GM12878 (cell line): Measurements from ENCODE around the gene H2BK1. TPM values are rescaled to one million over a fixed set of nuclear protein-coding genes. Genes with fewer than 3 reads are reported as not detected.

Source experiments
- ATAC-seq: fragments of 200-7000 bp; cut with Tn5 transposase; 3 replicates; pipeline ENCODE4 v1.9.1; 2020; ENCODE audit warnings: mild to moderate bottlenecking, moderate library complexity
- BruUV-seq: library from RNA; stranded (reverse); fragments of 400-500 nt; replicated peaks from 2 replicates; lab custom pipeline; 2021; lab: Mats Ljungman, UMichigan
- CTCF ChIA-PET: fragments of 300-600 bp; sonication (Branson Sonifier 250); formaldehyde crosslinking; extraction: SDS; loops from one replicate; lab custom pipeline; 2021; ENCODE audit warnings: inconsistent platforms; lab: Yijun Ruan, JAX
- POLR2A ChIA-PET: fragments of 350-600 bp; formaldehyde crosslinking; extraction: SDS; loops from one replicate; lab custom pipeline; 2021; ENCODE audit warnings: inconsistent platforms; lab: Charles Lee
- RAD21 ChIA-PET: fragments of 300-600 bp; sonication (Branson Sonifier 250); formaldehyde crosslinking; loops from one replicate; lab custom pipeline; 2023; ENCODE audit warnings: antibody characterized with exemption; ENCODE audit not compliant: unreplicated experiment; lab: Charles Lee
- SMC1A ChIA-PET: fragments of 300-600 bp; sonication (Branson Sonifier 250); formaldehyde crosslinking; loops from one replicate; lab custom pipeline; 2023; ENCODE audit not compliant: unreplicated experiment, uncharacterized antibody; lab: Charles Lee
- DNase-seq: peaks from one replicate; pipeline ENCODE4 v3.0.0-alpha.2; 2011; ENCODE audit warnings: low read depth, low spot score
- FAIRE-seq: peaks from 3 replicates; lab custom pipeline; 2011; peaks lifted over from hg19 to GRCh38; lab: Jason Lieb, UNC
- H2AFZ ChIP-seq: 2 replicates; pipeline ENCODE4 v1.6.0; 2011; ENCODE audit warnings: low read depth, low read length, control low read depth; ENCODE audit not compliant: control insufficient read depth
- H3K27ac ChIP-seq: 2 replicates; pipeline ENCODE4 v1.5.1; 2011; ENCODE audit warnings: control low read depth; ENCODE audit not compliant: control insufficient read depth, insufficient read depth
- H3K27me3 ChIP-seq, 2 experiments: replicated peaks in 1 of 2; 2 replicates each; pipeline versions ENCODE4 v1.6.0 to v1.6.1; 2011; ENCODE audit warnings: low read length in 1 of 2; ENCODE audit not compliant: control insufficient read depth in 2 of 2, insufficient read depth in 2 of 2
- H3K36me3 ChIP-seq, 2 experiments: 2 replicates each; pipeline ENCODE4 v1.5.1; 2011; ENCODE audit warnings: low read length in 1 of 2; ENCODE audit not compliant: control insufficient read depth in 2 of 2, insufficient read depth in 2 of 2
- H3K4me1 ChIP-seq: 2 replicates; pipeline ENCODE4 v1.6.1; 2011; ENCODE audit warnings: mild to moderate bottlenecking, low read length, moderate library complexity, mixed read lengths; ENCODE audit not compliant: control insufficient read depth, insufficient read depth
- H3K4me2 ChIP-seq: 2 replicates; pipeline ENCODE4 v1.6.0; 2011; ENCODE audit warnings: control low read depth; ENCODE audit not compliant: control insufficient read depth, insufficient read depth
- H3K4me3 ChIP-seq: fragments of 200-600 bp; sonication (generic); 2 replicates; pipeline ENCODE4 v1.5.1; 2016
- H3K79me2 ChIP-seq: 2 replicates; pipeline ENCODE4 v1.6.0; 2011; ENCODE audit warnings: low read length; ENCODE audit not compliant: control insufficient read depth, insufficient read depth
- H3K9ac ChIP-seq: 2 replicates; pipeline ENCODE4 v1.8.0; 2011; ENCODE audit warnings: low read length, control low read depth, mixed read lengths; ENCODE audit not compliant: control insufficient read depth, insufficient read depth
- H3K9me3 ChIP-seq: replicated peaks from 3 replicates; pipeline ENCODE4 v1.5.1; 2011; ENCODE audit warnings: mild to moderate bottlenecking, low read length; ENCODE audit not compliant: control insufficient read depth, insufficient read depth
- H4K20me1 ChIP-seq: 2 replicates; pipeline ENCODE4 v1.6.0; 2011; ENCODE audit not compliant: control insufficient read depth, insufficient read depth
- POLR2A ChIP-seq: IDR thresholded peaks from 2 replicates; pipeline ENCODE4 v1.6.1; 2011; ENCODE audit warnings: low read depth, mild to moderate bottlenecking, low read length
- SMC3 ChIP-seq: IDR thresholded peaks from 2 replicates; pipeline ENCODE4 v1.6.1; 2011; ENCODE audit warnings: low read length, improper control_type of control experiment, borderline replicate concordance
- YBX1 ChIP-seq: fragments of 450-650 bp; IDR thresholded peaks from 2 replicates; pipeline ENCODE4 v1.6.1; 2016; ENCODE audit warnings: antibody characterized with exemption
- ZNF24 ChIP-seq: fragments of 450-650 bp; IDR thresholded peaks from 2 replicates; pipeline ENCODE4 v1.6.1; 2017; ENCODE audit warnings: antibody characterized with exemption, mild to moderate bottlenecking
- WGBS: methylation state at CpG from one replicate; pipeline ENCODE4 v1.1.6; 2016; ENCODE audit warnings: low lambda C conversion rate; ENCODE audit not compliant: insufficient replicate concordance, insufficient coverage; ENCODE audit errors: missing lambda C conversion rate; 5-methylcytosine and 5-hydroxymethylcytosine counted together
- in situ Hi-C: fragments of 300-500 bp; cut with MboI; formaldehyde crosslinking; loops from 9 replicates; pipeline ENCODE4 v1.14.3; 2018; ENCODE audit warnings: mixed read lengths
- intact Hi-C: fragments of 100-400 bp; cut with micrococcal nuclease; formaldehyde crosslinking; loops from one replicate; pipeline ENCODE4 v1.14.2; 2022; ENCODE audit not compliant: unreplicated experiment
- polyA plus RNA-seq, 11 experiments: library from polyadenylated mRNA; depleted of rRNA in 4 of 11; unstranded in 6 of 11; stranded (reverse) in 5 of 11; fragments of >200 nt; fragmentation: Nextera tagmentation in 4 of 11; fragmentation: Illumina TruSeq in 1 of 11; extraction: Ambion mirVana in 4 of 11; extraction: Trizol in 1 of 11; gene quantifications; 1 replicate in 1 of 11; 2 replicates in 10 of 11; pipeline versions ENCODE4 v1.2.1 to v1.2.3, GENCODE V29; 2011 to 2016; ENCODE audit warnings: inconsistent platforms in 2 of 11, missing spikeins in 2 of 11, low read depth in 1 of 11
- total RNA-seq, 4 experiments: library from RNA; depleted of rRNA in 3 of 4; stranded (reverse); fragments of >200 nt in 3 of 4; fragmentation: Illumina TruSeq in 1 of 4; extraction: Trizol in 1 of 4; gene quantifications; 2 replicates each; pipeline versions ENCODE4 v1.2.1 to v1.2.3, GENCODE V29; 2013 to 2021
- TF ChIP-seq, protein P1 (sequence below): fragments of 450-650 bp; IDR thresholded peaks from 2 replicates; pipeline ENCODE4 v1.6.1; 2017; ENCODE audit warnings: low read depth, mild to moderate bottlenecking, moderate library complexity

Gene H2BK1
- total and polyA plus RNA-seq, 10 of the 15 experiments (the other 5 are each of a cell fraction or from before 2014, with no cell fraction given) = 0.54 TPM; not detected in 9

- no peak for TF ChIP-seq YBX1
- TF ChIP-seq, protein P1, sequence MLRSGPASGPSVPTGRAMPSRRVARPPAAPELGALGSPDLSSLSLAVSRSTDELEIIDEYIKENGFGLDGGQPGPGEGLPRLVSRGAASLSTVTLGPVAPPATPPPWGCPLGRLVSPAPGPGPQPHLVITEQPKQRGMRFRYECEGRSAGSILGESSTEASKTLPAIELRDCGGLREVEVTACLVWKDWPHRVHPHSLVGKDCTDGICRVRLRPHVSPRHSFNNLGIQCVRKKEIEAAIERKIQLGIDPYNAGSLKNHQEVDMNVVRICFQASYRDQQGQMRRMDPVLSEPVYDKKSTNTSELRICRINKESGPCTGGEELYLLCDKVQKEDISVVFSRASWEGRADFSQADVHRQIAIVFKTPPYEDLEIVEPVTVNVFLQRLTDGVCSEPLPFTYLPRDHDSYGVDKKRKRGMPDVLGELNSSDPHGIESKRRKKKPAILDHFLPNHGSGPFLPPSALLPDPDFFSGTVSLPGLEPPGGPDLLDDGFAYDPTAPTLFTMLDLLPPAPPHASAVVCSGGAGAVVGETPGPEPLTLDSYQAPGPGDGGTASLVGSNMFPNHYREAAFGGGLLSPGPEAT = no peak
- TF ChIP-seq ZNF24 = no peak
These were observed 30.9 kb upstream of the H2BK1 start (continued) for GRCh38 chr7:151240942-151241754.

DNA sequence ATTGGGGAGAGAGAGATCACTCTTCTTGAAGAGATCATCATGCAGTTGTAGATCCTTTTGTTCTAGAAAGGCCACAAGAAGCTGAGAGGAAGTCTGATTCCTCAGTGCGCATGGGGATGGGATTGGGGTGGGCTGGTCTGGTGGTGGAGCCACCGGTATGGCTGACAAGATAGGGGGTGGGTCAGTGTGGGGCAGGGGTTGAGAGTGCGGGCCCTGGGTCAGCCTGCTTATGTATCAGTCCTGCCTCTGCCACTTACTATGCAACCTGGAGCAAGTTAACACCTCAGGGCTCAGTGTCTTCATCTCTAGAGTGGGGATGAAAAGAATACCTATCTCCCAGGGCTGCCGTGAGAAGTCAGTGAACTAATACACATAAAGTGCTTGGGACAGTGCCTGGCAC, 30.2 kb upstream of the H2BK1 start:
- Histone ChIP-seq H3K9ac (no peak overlapping the region), H3K4me2 (no peak overlapping the region), H3K79me2 (peaks cover under 1% of the 10 kb centered on the region; the same call in 1 of the 2 replicates), H4K20me1 (no peaks in the 10 kb centered on the region), H3K36me3 (peaks cover 0 to 10% of the 10 kb centered on the region in 2 experiments; a peak in 3 of 4 replicates), H3K4me3 (no peak overlapping the region), H3K9me3 (no peaks in the 10 kb centered on the region), H3K27me3 (peaks cover 3% of the 10 kb centered on the region in 2 experiments; a peak in 2 of 4 replicates), H3K27ac (no peak overlapping the region), H2AFZ (no peak overlapping the region), H3K4me1 (peaks cover 16% of the 10 kb centered on the region)
- intact Hi-C loops = loop anchor here (5.0 kb wide), 1 partner anchor 68 kb away; no protein-coding TSS in a partner anchor
- no TSS peak for BruUV-seq
- DNase-seq (no peak), ATAC-seq (no peak), FAIRE-seq (no peak)
- ChIA-PET RAD21 (interaction anchor here (1.3 kb wide), 1 partner anchor 13 kb away, joined by 7 read pairs; the partner anchor contains the start of gene ABCF2), POLR2A (interaction anchor here (0.6 kb wide), 1 partner anchor 52 kb away, joined by 3 read pairs; no protein-coding TSS in a partner anchor), CTCF (no interaction called here), SMC1A (no interaction called here)
- no peak for TF ChIP-seq SMC3
- 0 out of 2 replicates have a peak, but pooled peaks have one; percentile 3 for TF ChIP-seq POLR2A
- in situ Hi-C loops = no loop called here
- 91% methylated on average over 4 of the region's 4 CpGs for WGBS
